Measurements from ENCODE around the gene ARHGAP8.

ARHGAP8 gene

DNA sequence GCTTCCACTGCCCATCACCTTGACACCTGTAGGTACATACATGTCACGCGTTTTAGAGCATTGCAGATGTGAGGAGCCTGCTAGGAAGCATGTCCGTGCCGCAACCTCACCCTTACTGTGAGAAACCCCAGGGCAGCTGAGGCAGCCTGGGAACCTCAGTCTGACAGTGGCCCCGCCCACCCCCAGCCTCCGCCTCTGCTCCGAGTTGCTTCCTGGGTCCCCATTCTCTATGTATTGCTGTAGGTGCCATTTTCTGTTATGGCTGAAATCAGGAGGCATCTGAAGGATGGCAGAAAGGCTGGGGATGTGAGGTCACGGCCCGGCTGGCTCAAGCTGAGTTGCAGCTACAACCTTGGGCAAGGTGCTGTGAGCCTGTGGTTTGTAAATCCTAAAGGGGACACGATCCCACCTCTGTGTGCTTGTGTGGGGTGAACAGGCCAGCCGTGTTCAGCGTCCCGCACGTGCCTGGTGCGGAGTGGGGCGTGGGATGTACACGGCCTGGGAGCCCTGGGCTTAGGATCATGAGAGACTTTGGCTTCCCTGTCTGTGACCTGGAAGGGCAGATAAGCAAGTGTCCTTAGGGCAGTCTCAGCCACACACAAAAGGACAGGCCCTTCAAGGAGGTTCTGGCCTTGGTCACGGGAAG, 154.7 kb downstream of the ARHGAP8 start:
- TF ChIP-seq, protein P1, sequence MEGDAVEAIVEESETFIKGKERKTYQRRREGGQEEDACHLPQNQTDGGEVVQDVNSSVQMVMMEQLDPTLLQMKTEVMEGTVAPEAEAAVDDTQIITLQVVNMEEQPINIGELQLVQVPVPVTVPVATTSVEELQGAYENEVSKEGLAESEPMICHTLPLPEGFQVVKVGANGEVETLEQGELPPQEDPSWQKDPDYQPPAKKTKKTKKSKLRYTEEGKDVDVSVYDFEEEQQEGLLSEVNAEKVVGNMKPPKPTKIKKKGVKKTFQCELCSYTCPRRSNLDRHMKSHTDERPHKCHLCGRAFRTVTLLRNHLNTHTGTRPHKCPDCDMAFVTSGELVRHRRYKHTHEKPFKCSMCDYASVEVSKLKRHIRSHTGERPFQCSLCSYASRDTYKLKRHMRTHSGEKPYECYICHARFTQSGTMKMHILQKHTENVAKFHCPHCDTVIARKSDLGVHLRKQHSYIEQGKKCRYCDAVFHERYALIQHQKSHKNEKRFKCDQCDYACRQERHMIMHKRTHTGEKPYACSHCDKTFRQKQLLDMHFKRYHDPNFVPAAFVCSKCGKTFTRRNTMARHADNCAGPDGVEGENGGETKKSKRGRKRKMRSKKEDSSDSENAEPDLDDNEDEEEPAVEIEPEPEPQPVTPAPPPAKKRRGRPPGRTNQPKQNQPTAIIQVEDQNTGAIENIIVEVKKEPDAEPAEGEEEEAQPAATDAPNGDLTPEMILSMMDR (IDR thresholded peaks at IDR 0.05; ENCODE audit: low read depth, low read length) = no peak
- Histone ChIP-seq H3K36me3 (peaks cover 54% of the 10 kb centered on the region), H3K27ac (no peak overlapping the region)

DNA sequence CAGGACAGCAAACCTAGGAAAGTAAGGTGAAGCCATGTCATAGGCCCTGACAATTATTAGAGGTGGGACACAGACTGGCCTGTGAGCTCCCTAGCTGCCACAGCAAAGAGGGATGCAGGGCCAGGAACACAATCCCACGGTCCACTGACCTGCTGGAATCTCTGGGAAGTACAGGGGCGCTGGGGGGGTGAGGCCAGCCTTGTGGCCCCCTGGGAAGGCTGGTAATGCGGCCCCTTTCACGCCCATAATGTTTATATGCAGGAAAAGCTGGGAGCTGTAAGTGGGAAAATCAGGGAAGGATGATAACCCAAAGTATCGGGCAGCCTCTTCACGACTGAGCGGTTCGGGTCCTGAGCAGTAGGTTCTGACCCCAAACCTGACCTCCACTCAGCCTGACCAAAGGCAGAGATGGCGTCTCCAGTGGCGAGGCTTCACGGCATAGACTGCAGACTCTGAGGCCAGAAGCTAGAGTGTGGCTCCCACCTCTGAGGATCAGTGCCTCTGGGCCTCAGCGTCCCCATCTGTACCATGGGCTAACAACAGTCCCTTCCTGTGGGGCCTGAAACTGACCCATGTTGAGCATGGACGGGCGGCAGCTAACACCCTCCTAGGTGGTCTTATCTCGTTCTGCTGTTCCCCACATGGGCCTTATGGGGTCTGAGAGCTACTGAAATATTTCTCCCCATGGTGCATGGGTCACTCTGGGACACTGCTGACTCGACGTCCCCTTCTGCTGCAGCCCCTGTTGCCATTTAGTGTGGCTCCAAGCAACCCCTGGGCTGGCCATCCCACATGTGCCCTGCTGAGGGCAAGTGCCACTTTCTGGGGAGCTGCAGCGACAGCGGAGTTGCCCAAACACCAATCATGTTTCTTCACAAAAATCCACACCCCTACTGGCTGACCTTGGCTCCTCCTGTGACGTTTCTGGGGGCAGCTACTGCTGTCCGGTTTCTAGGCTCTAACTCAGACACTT, 155.7 kb downstream of the ARHGAP8 start:
- no peaks in the 10 kb centered on the region for H3K27me3 ChIP-seq (ENCODE audit: insufficient read depth, low read depth, severe bottlenecking)
- no peak overlapping the region for H3K4me3 ChIP-seq (ENCODE audit: low read depth, low read length)
- TF ChIP-seq, protein P1 (IDR thresholded peaks at IDR 0.05; ENCODE audit: low read depth, low read length) = no peak
- DNase-seq = no peak
- H3K27ac ChIP-seq = no peak overlapping the region
- peaks cover 61% of the 10 kb centered on the region for H3K36me3 ChIP-seq
- no peaks in the 10 kb centered on the region for H3K9me3 ChIP-seq (ENCODE audit: severe bottlenecking)

More for the DNA sequence above, 154.7 kb downstream of the ARHGAP8 start:
- DNase-seq = no peak
- Histone ChIP-seq H3K27me3 (ENCODE audit: insufficient read depth, low read depth, severe bottlenecking) (no peaks in the 10 kb centered on the region), H3K9me3 (ENCODE audit: severe bottlenecking) (no peaks in the 10 kb centered on the region), H3K4me3 (ENCODE audit: low read depth, low read length) (no peak overlapping the region)

DNA sequence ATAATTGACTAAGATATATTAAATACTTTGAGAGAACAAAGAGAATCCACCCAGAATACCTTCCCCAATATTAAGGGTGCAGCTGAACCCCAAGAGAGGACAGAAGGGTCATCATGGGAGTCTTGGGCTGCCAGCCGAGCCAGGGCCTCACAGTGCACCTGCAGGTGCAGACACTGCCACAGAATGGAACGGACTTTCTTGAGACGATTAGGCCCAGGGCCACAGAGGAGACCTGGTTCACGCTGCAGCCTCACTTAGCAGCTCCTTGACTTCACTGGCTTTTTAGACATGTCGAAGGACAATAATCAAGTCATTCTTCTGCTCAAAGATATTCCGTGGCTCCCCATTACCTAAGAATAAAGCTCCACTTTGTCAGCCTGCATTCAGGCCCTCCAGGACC, 156.9 kb downstream of the ARHGAP8 start:
- Histone ChIP-seq H3K27ac (no peak overlapping the region), H3K27me3 (ENCODE audit: insufficient read depth, low read depth, severe bottlenecking) (no peaks in the 10 kb centered on the region), H3K9me3 (ENCODE audit: severe bottlenecking) (no peaks in the 10 kb centered on the region), H3K36me3 (peaks cover 61% of the 10 kb centered on the region), H3K4me3 (ENCODE audit: low read depth, low read length) (no peak overlapping the region)
- DNase-seq = no peak
- TF ChIP-seq, protein P1 (IDR thresholded peaks at IDR 0.05; ENCODE audit: low read depth, low read length) = no peak

Data from WERI-Rb-1 (cell line).